COLO668 (cell line): Measurements from ENCODE around the gene CXCR3.
"Not testable (repeated sequence)": the region's sequence is repeated elsewhere in the genome, so short reads cannot be mapped to it uniquely, and the experiment has no call there.

Source experiments
- DNase-seq: peaks from one replicate; lab custom pipeline; 2025; ENCODE audit not compliant: unreplicated experiment; lab: John Stamatoyannopoulos, UW

Gene CXCR3

DNA sequence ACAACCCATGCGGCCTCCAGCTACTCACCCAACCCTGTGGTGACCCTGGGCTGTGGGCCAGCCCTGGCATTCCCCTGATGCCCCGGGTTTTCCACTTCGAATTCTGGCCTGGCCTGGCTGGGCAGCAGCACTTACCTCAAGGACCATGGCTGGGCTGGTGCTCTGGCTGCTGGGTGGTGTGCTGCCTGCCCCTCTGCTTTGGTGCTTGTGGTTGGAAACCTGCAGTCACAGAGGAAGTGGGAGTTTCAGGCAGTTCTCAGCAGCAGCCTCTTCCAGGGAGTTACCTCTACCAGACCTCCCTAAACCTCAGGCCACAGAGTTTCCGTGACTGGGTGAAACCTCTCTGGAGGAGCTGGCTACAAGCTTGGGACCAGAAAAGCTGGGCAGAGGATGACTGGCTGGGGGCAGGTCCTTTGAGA, at the start of gene CXCR3:
CXCR3 (minus strand) TSS at position 209 of the 419 bp plus-strand sequence; CDS start at position 147, 62 bp downstream.
- no peak for DNase-seq

- no peak for DNase-seq
Measured at GRCh38 chrX:71667328-71668247, 49.3 kb upstream of the CXCR3 start, which contains the start of gene LOC101059915. TSS of gene LOC101059915 (plus strand) at chrX:71667546.

DNA sequence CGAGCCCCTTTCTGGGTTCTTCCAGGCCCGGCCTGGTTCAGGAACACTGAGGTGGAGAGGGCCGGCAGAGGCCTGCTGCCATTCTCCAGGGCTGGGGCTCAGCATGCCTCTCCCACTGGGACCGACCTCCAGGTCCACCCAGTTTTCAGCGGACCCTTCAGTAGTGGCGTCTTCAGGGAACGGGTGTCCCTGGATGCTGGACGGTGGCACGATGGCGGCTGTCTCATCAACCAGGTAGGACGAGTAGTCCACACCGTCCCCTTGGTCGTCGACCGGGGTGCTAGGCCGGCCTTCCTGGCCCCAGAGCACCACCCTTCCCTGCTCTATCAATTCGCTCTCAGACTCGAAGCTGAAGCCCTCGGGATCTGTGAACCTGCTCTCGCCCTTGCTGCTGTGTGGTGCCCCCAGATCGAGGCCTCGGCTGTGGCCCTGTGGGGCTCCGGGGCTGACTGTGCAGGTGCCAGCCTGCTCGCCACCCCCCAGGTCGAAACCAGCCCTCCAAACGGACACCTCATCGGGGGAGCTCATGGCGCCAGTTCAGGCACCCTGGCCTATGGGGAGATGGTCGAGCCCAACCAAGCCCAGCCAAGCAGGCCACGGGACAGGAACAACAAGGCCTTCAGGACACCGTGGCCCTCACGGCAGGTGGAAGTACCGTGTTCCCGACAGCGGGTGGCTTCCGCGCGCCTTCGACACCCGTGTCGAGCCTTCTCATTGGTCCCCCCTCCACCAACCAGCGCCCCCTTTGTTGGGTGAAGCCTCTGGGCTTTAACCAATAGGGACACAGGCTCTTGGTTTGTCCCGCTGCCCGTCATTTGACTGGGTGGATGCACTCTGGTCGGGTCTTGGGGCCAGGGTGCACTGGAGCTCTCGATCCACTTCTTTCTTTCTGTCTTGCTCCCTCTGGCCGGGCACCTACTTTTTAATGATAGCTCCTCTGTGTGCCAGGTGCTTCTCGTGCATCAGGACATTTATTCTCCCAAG, 48.2 kb upstream of the CXCR3 start:
- DNase-seq, result no peak

- DNase-seq, result no peak
Measured at GRCh38 chrX:71665747-71666146, 47.4 kb upstream of the CXCR3 start.

DNA sequence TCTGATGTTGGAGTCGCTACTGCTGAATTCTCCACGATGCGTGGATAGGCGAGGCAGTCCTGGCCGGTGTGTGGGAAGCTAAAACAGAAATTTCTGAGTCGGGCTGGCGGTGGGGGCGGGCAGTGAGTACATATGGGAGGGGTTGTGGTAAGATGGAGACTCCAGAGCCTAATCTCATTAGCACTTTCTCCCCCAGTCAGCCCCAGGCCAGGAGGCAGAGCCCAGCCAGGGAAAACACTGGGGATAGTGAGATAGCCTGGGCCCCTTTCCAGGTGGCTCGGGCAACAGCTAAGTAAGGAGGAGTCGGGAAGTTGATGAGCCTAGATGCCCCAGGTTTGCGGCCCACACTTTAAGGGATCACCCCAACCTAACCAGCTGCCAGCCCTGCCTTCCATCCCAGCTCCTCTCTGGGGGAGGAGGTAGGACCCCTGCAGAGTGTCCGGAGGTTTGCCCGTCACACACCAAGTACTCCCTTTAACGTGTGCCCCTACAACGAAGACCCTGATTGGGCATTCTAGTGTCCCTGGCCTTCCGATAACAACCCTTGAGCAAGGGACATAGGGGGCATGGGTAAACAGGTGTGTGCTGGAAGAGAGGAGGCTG, 46.7 kb upstream of the CXCR3 start:
- DNase-seq, result no peak

DNA sequence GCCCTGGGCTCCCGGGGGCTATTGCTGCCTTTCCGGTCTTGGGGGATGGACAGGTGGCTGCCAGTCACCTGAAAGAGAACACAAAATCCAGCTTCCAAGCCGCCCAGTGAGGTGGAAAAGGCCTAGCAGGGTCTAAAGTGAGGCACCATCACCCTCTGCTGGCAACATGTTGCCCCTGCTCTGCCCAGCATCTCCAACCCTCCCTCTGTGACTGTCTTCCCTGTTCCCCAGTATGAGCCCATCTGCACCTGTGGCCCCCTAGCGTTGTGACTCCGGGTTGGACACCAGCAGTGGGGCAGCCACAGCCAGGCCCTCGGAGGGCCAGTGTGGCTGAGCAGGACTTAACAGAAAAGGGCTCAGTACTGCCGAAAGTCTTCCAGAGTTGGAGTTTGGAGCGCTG, 45.9 kb upstream of the CXCR3 start:
- DNase-seq, result peak; percentile 8

DNA sequence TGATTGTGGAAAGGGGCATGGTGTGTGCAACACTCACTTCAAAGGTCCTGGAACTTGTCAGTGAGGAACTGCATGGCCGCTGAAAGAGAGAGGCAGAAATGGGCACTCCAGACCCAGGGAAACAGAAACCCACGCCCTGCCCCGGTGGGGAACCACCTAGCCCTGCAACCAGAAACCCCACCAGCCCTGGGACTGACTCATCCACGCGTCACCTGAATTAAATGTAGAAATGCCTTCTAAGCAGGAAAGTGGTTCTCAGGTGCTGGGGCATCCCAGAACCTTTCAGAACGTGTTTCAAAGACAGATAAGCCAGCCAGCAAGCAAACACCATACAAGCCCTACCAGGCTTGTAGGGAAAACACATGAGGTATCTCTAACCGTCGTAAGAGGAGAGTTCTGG, 44.9 kb upstream of the CXCR3 start:
- not testable (repeated sequence) for DNase-seq

DNA sequence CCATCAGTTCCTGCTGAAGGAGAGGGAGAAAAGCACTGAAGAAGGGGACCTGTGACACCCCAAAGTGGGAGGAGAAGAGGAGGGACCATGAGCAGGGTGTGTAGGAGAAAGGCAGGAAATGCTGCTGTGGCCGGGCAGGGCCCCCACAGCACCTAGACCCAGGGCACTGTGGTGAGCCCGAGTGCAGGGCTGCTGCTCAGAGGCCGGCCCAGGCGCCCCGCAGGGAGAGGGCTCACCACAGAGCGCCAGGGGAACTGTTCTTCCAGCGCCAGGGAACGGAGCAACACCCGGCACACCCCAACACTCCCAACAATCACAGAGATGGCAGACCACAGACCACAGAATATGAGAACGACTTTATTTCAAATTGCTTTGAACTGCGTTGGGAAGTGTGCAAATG, 44.3 kb upstream of the CXCR3 start:
- not testable (repeated sequence) for DNase-seq

DNA sequence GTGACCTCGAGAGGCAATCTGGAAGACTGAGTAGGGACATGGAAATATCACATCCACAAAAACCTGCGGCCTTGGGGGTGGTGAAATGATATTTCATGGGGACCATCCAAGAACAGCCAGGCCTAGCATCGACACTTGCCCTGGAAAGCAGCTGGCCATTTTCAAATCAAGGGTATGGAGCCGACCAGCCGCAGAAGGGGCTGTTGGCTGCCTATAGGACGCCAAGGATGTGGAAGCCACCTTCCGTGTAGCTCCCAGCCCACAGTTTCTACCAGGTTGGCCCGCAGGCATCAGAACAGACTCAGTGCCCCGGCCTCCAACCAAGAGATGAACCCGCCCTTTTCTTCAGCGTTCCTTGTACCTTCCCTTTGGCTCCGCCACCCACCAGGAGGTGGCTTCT, 43.6 kb upstream of the CXCR3 start:
- no peak for DNase-seq

GRCh38 chrX:71660562-71661416, 42.5 kb upstream of the CXCR3 start:
- no peak for DNase-seq

GRCh38 chrX:71659959-71660358, 41.6 kb upstream of the CXCR3 start:
- DNase-seq, result no peak

- DNase-seq, result no peak
Measured at GRCh38 chrX:71659342-71659741, 41.0 kb upstream of the CXCR3 start.

DNA sequence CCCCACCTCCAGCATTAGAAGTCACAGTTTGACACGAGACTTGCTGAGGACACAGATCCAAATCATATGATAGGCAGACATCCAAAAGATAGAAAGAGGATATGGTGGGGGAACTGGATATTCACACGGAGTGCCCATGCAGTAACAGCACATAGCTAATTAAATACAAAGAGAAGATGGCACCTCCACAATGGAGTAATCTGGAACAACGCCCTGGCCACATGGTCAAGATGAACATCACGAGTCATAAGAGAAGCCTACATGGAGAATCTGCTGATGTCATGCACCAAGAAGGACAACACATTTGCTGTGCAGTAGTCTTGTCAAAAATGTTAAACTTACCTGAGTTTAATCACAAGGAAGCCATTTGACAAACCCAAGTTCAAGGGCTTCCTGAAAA, 39.0 kb upstream of the CXCR3 start:
- no peak for DNase-seq

DNA sequence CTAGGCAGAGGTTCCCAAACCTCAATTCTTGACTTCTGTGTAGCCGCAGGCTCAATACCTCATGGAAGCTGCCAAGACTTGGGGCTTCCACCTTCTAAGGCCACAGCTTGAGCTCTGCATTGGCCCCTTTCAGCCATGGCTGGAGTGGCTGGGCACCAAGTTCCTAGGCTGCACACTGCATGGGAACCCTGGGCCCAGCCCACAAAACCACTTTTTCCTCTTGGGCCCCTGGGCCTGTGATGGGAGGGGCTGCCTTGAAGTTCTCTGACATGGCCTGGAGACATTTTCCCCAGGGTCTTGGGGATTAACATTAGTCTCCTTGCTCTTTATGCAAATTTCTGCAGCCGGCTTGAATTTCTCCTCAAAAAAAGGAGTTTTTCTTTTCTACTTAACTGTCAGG, 35.0 kb upstream of the CXCR3 start:
- no peak for DNase-seq

GRCh38 chrX:71652405-71652804, 34.1 kb upstream of the CXCR3 start:
- DNase-seq, result peak; percentile 21

GRCh38 chrX:71650333-71650969, 32.1 kb upstream of the CXCR3 start:
- DNase-seq, result no peak

- DNase-seq, result not testable (repeated sequence)
Measured at GRCh38 chrX:71644406-71644805, 26.1 kb upstream of the CXCR3 start.

DNA sequence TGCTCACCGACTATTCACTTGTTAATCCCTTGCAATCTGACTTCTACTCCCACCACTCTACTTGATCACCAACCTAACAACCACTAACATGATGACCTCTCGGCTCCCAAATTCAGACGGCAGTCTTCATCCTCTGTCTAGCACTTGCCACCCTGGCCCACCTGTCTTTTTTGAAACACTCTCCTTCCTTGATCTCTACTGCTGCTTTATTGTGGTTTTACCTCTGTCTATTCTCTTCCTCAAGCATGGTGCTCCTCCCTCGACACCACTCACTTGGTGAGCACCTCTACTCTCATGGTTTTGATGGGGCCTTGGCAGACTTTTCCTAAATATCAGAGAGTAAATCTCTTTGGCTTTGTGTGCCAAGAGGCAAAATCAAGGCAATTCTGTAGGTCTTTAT, 21.7 kb upstream of the CXCR3 start:
- DNase-seq, result no peak

DNA sequence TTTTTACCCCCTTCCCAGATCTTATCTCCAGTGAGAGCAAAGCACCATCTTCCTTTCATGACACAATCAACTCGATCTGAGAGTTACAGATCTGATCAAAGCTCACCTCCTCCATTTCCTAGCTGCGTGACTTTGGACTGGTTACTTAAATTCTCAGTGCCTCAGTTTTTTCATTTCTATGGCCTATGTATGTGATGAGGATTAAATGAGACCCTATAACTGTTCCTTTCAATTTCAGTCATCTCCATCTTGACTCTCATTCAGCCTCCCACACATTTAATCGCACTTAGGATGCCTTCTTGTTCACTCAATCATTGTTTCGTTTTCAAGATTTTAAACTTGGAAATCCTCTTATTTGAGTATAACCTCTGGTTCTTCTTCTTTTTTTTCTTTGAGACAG, 20.1 kb upstream of the CXCR3 start:
- no peak for DNase-seq

- DNase-seq, result no peak
Measured at GRCh38 chrX:71637848-71638247, 19.5 kb upstream of the CXCR3 start.
